ENCODE data around the gene WDR44. TPM values are rescaled to one million over a fixed set of nuclear protein-coding genes. Genes with fewer than 3 reads are reported as not detected.

Gene WDR44
- total and polyA plus RNA-seq, 2 of the 13 experiments (the other 11 are each of a cell fraction or from before 2014, with no cell fraction given), result 2.2 to 4.3 TPM

- TF ChIP-seq ZHX1 (CRISPR knock-in tag; IDR thresholded peaks at IDR 0.05; ENCODE audit: low read depth) (no peak), PRDM4 (CRISPR knock-in tag; IDR thresholded peaks at IDR 0.05; ENCODE audit: borderline replicate concordance) (no peak), USF2 (IDR thresholded peaks at IDR 0.05; ENCODE audit: low read depth, low read length) (no peak), USF2 (CRISPR knock-in tag; IDR thresholded peaks at IDR 0.05; ENCODE audit: borderline replicate concordance) (no peak), ZNF260 (CRISPR knock-in tag; IDR thresholded peaks at IDR 0.05; ENCODE audit: borderline replicate concordance, low read depth) (no peak), SP2 (CRISPR knock-in tag; IDR thresholded peaks at IDR 0.05) (no peak), THAP11 (CRISPR knock-in tag; IDR thresholded peaks at IDR 0.05) (0 out of 2 replicates have a peak, but pooled peaks have one; percentile 9), ETV5 (CRISPR knock-in tag; IDR thresholded peaks at IDR 0.05; ENCODE audit: borderline replicate concordance) (peak; percentile 94), KLF9 (CRISPR knock-in tag; IDR thresholded peaks at IDR 0.05; ENCODE audit: low read depth) (no peak), THAP9 (CRISPR knock-in tag; IDR thresholded peaks at IDR 0.05; ENCODE audit: borderline replicate concordance) (no peak), PRDM15 (CRISPR knock-in tag; IDR thresholded peaks at IDR 0.05) (no peak), ZNF782 (CRISPR knock-in tag; IDR thresholded peaks at IDR 0.05; ENCODE audit: borderline replicate concordance) (no peak), ZNF460 (CRISPR knock-in tag; IDR thresholded peaks at IDR 0.05; ENCODE audit: borderline replicate concordance) (no peak), ZNF256 (CRISPR knock-in tag; conservative IDR thresholded peaks at IDR 0.05) (no peak)
These were observed at the start of gene WDR44 (continued) for GRCh38 chrX:118345464-118346257.

All from HepG2 (cell line).